Uterus (tissue), 4 donors: Measurements from ENCODE around the gene ZNF48. TPM values are rescaled to one million over a fixed set of nuclear protein-coding genes. Genes with fewer than 3 reads are reported as not detected.

Source experiments
- DNase-seq, 2 donors: peaks; one replicate each; pipeline ENCODE4 v3.0.0-alpha.2; 2019 to 2020
- H3K27ac ChIP-seq, 2 donors: fragments of 200-600 bp; sonication (generic); 1 replicate in 1 of 2; 2 replicates in 1 of 2; pipeline ENCODE4 v1.5.1; 2016 to 2018
- H3K27me3 ChIP-seq, 2 donors: fragments of 200-600 bp; sonication (generic); one replicate each; pipeline ENCODE4 v1.5.1; 2018 to 2019; ENCODE audit warnings: control low read depth in 1 of 2
- H3K36me3 ChIP-seq, 2 donors: fragments of 200-600 bp; sonication (generic); one replicate each; pipeline ENCODE4 v1.5.1; 2019; ENCODE audit warnings: control low read depth in 1 of 2
- H3K4me1 ChIP-seq, 2 donors: fragments of 200-600 bp; sonication (generic); one replicate each; pipeline ENCODE4 v1.5.1; 2018 to 2019; ENCODE audit warnings: control low read depth in 1 of 2
- H3K4me3 ChIP-seq, 2 donors: fragments of 200-600 bp; sonication (generic); 1 replicate in 1 of 2; 2 replicates in 1 of 2; pipeline ENCODE4 v1.5.1; 2018 to 2019; ENCODE audit warnings: mild to moderate bottlenecking in 1 of 2
- H3K9me3 ChIP-seq, 2 donors: fragments of 200-600 bp; sonication (generic); one replicate each; pipeline ENCODE4 v1.5.1; 2019; ENCODE audit warnings: control low read depth in 1 of 2
- POLR2A ChIP-seq, 2 donors: fragments of 450-650 bp; IDR thresholded peaks; one replicate each; pipeline ENCODE4 v1.6.1; 2016; ENCODE audit warnings: antibody characterized with exemption in 2 of 2, mild to moderate bottlenecking in 1 of 2, moderate library complexity in 1 of 2
- intact Hi-C: fragments of 100-400 bp; cut with DNase I; formaldehyde crosslinking; loops from one replicate; pipeline ENCODE4 v1.15.1; 2023; ENCODE audit warnings: low total_unique reads
- total RNA-seq, 4 donors: library from RNA; depleted of rRNA in 3 of 4; stranded (reverse); fragments of >200 nt in 3 of 4; gene quantifications; one replicate each; pipeline versions ENCODE4 v1.1.0 to v1.2.4, GENCODE V29; 2014 to 2023
- TF ChIP-seq, protein P1 (sequence below), 4 experiments: fragments of 200-600 bp in 2 of 4; fragments of 450-650 bp in 2 of 4; sonication (generic) in 2 of 4; IDR thresholded peaks; one replicate each; pipeline ENCODE4 v1.5.1; 2016 to 2019; ENCODE audit warnings: antibody characterized with exemption in 4 of 4, mild to moderate bottlenecking in 2 of 4, moderate library complexity in 1 of 4
- donor health status: DM: yes; HTN: yes; CAD: no.

The ZNF48 gene
- total RNA-seq, 4 donors from 2014 or later = 2.6 to 21.0 (median 12.7) TPM

GRCh38 chr16:30358990-30359870 lies 36.0 kb upstream of the ZNF48 start:
- no peak for TF ChIP-seq POLR2A (IDR thresholded peaks at IDR 0.05)
- TF ChIP-seq, protein P1, sequence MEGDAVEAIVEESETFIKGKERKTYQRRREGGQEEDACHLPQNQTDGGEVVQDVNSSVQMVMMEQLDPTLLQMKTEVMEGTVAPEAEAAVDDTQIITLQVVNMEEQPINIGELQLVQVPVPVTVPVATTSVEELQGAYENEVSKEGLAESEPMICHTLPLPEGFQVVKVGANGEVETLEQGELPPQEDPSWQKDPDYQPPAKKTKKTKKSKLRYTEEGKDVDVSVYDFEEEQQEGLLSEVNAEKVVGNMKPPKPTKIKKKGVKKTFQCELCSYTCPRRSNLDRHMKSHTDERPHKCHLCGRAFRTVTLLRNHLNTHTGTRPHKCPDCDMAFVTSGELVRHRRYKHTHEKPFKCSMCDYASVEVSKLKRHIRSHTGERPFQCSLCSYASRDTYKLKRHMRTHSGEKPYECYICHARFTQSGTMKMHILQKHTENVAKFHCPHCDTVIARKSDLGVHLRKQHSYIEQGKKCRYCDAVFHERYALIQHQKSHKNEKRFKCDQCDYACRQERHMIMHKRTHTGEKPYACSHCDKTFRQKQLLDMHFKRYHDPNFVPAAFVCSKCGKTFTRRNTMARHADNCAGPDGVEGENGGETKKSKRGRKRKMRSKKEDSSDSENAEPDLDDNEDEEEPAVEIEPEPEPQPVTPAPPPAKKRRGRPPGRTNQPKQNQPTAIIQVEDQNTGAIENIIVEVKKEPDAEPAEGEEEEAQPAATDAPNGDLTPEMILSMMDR (IDR thresholded peaks at IDR 0.05) = no peak
- no peak overlapping the region for H3K27ac ChIP-seq
- H3K4me1 ChIP-seq = peaks cover 7 to 12% of the 10 kb centered on the region in 2 donors
- no peak for DNase-seq
- H3K4me3 ChIP-seq = no peak overlapping the region
- intact Hi-C loops = no loop called here
- H3K36me3 ChIP-seq = no peaks in the 10 kb centered on the region
- H3K9me3 ChIP-seq = no peaks in the 10 kb centered on the region
- H3K27me3 ChIP-seq = no peaks in the 10 kb centered on the region

DNA sequence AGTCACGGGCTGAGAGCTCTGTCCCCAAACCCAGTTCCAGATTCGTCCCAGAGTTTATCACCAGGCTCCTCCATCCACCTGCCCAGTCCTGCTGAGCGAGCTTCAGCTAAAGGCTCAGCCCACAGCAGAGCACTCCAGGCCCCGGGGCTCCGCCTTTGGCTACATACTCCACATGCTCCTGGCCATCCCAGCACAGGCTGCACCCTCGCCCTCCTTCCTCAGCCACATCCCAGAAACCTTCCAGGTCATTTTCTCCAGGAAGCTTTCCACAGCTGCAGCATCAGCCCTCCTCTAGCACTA lies 35.4 kb upstream of the ZNF48 start:
- Histone ChIP-seq H3K4me3 (no peak overlapping the region), H3K9me3 (no peaks in the 10 kb centered on the region), H3K27me3 (no peaks in the 10 kb centered on the region), H3K4me1 (peaks cover 5 to 9% of the 10 kb centered on the region in 2 donors), H3K27ac (no peak overlapping the region), H3K36me3 (no peaks in the 10 kb centered on the region)
- TF ChIP-seq, protein P1 (IDR thresholded peaks at IDR 0.05) = no peak
- TF ChIP-seq POLR2A (IDR thresholded peaks at IDR 0.05) = no peak
- DNase-seq = no peak
- intact Hi-C loops = no loop called here

DNA sequence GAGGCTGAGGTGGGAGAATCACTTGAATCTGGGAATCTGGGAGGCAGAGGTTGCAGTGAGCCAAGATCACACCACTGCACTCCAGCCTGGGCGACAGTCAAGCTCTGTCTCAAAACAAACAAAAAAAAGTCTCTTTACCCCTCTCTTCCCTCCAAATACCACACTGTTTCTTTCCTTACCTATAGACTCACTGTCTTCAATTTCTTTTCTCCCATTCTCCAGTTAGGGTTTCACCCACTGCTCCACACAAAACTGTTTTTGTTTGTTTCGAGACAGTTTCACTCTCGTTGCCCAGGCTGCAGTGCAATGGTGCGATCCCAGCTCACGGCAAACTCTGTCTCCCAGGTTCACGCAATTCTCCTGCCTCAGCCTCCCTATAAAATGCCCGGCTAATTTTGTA lies 34.0 kb upstream of the ZNF48 start:
- Histone ChIP-seq H3K9me3 (no peaks in the 10 kb centered on the region), H3K4me3 (no peak overlapping the region), H3K36me3 (no peaks in the 10 kb centered on the region), H3K27me3 (no peaks in the 10 kb centered on the region), H3K27ac (no peak overlapping the region), H3K4me1 (peaks cover 2 to 8% of the 10 kb centered on the region in 2 donors)
- intact Hi-C loops = no loop called here
- TF ChIP-seq POLR2A (IDR thresholded peaks at IDR 0.05) = no peak
- TF ChIP-seq, protein P1 (IDR thresholded peaks at IDR 0.05) = no peak
- no peak for DNase-seq

- Histone ChIP-seq H3K27me3 (no peaks in the 10 kb centered on the region), H3K4me1 (peaks cover 0 to 12% of the 10 kb centered on the region in 2 donors), H3K36me3 (no peaks in the 10 kb centered on the region), H3K27ac (no peak overlapping the region), H3K4me3 (no peak overlapping the region), H3K9me3 (no peaks in the 10 kb centered on the region)
- TF ChIP-seq, protein P1 (IDR thresholded peaks at IDR 0.05) = no peak
- no peak for TF ChIP-seq POLR2A (IDR thresholded peaks at IDR 0.05)
- intact Hi-C loops = no loop called here
- no peak for DNase-seq
These were observed 30.0 kb upstream of the ZNF48 start for GRCh38 chr16:30365200-30365599.

GRCh38 chr16:30366511-30366910 lies 28.7 kb upstream of the ZNF48 start:
- no peak overlapping the region for H3K4me3 ChIP-seq
- TF ChIP-seq POLR2A (IDR thresholded peaks at IDR 0.05) = no peak
- TF ChIP-seq, protein P1 (IDR thresholded peaks at IDR 0.05) = no peak
- H3K36me3 ChIP-seq = no peaks in the 10 kb centered on the region
- no peak for DNase-seq
- intact Hi-C loops = no loop called here
- H3K27me3 ChIP-seq = no peaks in the 10 kb centered on the region
- H3K4me1 ChIP-seq = peaks cover 0 to 12% of the 10 kb centered on the region in 2 donors
- H3K27ac ChIP-seq = no peak overlapping the region
- no peaks in the 10 kb centered on the region for H3K9me3 ChIP-seq
